H1 (cell line): ENCODE measurements around the gene ACBD4. TPM values are rescaled to one million over a fixed set of nuclear protein-coding genes. Genes with fewer than 3 reads are reported as not detected.

Experiments
- ASH2L ChIP-seq: fragments of 200-600, 300-600 bp; sonication (generic); IDR thresholded peaks from one replicate; pipeline ENCODE4 v1.7.1; 2017; ENCODE audit warnings: low read length
- ATF2 ChIP-seq: IDR thresholded peaks from 2 replicates; pipeline ENCODE4 v1.6.1; 2012; ENCODE audit warnings: low read length, inconsistent platforms
- ATF3 ChIP-seq: IDR thresholded peaks from 2 replicates; pipeline ENCODE4 v1.6.1; 2011; ENCODE audit warnings: low read depth, mild to moderate bottlenecking, low read length; ENCODE audit not compliant: insufficient read depth
- BCL11A ChIP-seq, 2 experiments: IDR thresholded peaks; one replicate each; pipeline ENCODE4 v1.6.1; 2011; ENCODE audit warnings: low read depth in 2 of 2, low read length in 2 of 2, mild to moderate bottlenecking in 2 of 2
- EP300 ChIP-seq, 2 experiments: IDR thresholded peaks; 1 replicate in 1 of 2; 2 replicates in 1 of 2; pipeline ENCODE4 v1.6.1; 2011 to 2012; ENCODE audit warnings: low read depth in 2 of 2, low read length in 2 of 2, mild to moderate bottlenecking in 2 of 2, borderline replicate concordance in 1 of 2, inconsistent platforms in 1 of 2, moderate library complexity in 1 of 2
- EZH2 ChIP-seq: fragments of 200-600 bp; sonication (generic); IDR thresholded peaks from 2 replicates; pipeline ENCODE4 v1.7.1; 2012; ENCODE audit warnings: low read depth, mild to moderate bottlenecking, moderate library complexity, low read length, inconsistent platforms; ENCODE audit not compliant: severe bottlenecking
- HDAC6 ChIP-seq: IDR thresholded peaks from one replicate; pipeline ENCODE4 v1.7.1; 2012; ENCODE audit warnings: low read depth, mild to moderate bottlenecking, inconsistent platforms, low read length, moderate library complexity
- KDM1A ChIP-seq: fragments of 200-600, 300-600 bp; sonication (generic); IDR thresholded peaks from 2 replicates; pipeline ENCODE4 v1.7.1; 2016; ENCODE audit warnings: mild to moderate bottlenecking, low read length, borderline replicate concordance
- KDM4A ChIP-seq: IDR thresholded peaks from one replicate; pipeline ENCODE4 v1.7.1; 2012; ENCODE audit warnings: low read depth, mild to moderate bottlenecking, moderate library complexity, low read length, inconsistent platforms; ENCODE audit not compliant: severe bottlenecking
- RBBP5 ChIP-seq: IDR thresholded peaks from 2 replicates; pipeline ENCODE4 v1.7.1; 2012; ENCODE audit warnings: low read depth, mild to moderate bottlenecking, inconsistent platforms, low read length, moderate library complexity, borderline replicate concordance
- RFX5 ChIP-seq: IDR thresholded peaks from 2 replicates; pipeline ENCODE4 v1.6.1; 2011; ENCODE audit warnings: low read depth, low read length, improper control_type of control experiment, borderline replicate concordance
- SIN3A ChIP-seq, 2 experiments: IDR thresholded peaks in 1 of 2; conservative IDR thresholded peaks in 1 of 2; 2 replicates each; pipeline ENCODE4 v1.6.1; 2011 to 2012; ENCODE audit warnings: low read length in 2 of 2, improper control_type of control experiment in 1 of 2, low read depth in 1 of 2, mild to moderate bottlenecking in 1 of 2
- SIX5 ChIP-seq: IDR thresholded peaks from 2 replicates; pipeline ENCODE4 v1.6.1; 2011; ENCODE audit warnings: mild to moderate bottlenecking, low read depth, low read length
- TAF1 ChIP-seq: IDR thresholded peaks from 2 replicates; pipeline ENCODE4 v1.6.1; 2011; ENCODE audit warnings: mild to moderate bottlenecking, low read depth, low read length
- TAF7 ChIP-seq: optimal IDR thresholded peaks from 2 replicates; pipeline ENCODE3; 2011; ENCODE audit warnings: low read depth, mild to moderate bottlenecking, inconsistent platforms, low read length, moderate library complexity, borderline replicate concordance
- polyA plus RNA-seq, 7 experiments: library from polyadenylated mRNA; depleted of rRNA in 3 of 7; stranded (reverse) in 5 of 7; unstranded in 2 of 7; fragments of >200 nt in 5 of 7; fragments of 200-250 nt in 2 of 7; gene quantifications; 1 replicate in 5 of 7; 2 replicates in 1 of 7; 4 replicates in 1 of 7; pipeline versions ENCODE4 v1.2.1 to v1.2.3, GENCODE V29; 2011 to 2013; ENCODE audit warnings: missing spikeins in 2 of 7, mixed read lengths in 2 of 7
- total RNA-seq: library from RNA; stranded (reverse); fragmentation: NEBNext Ultra II Directional; extraction: Animal tissue kit (Norgen Biotek cat#: 25700); gene quantifications from 2 replicates; pipeline ENCODE4 v1.2.1, GENCODE V29; 2021

The ACBD4 gene
- total and polyA plus RNA-seq, 2 of the 8 experiments (the other 6 are each of a cell fraction or from before 2014, with no cell fraction given): 7.3 to 10.7 TPM

GRCh38 chr17:45143767-45144198 lies 8.3 kb downstream of the ACBD4 start (continued):
- TF ChIP-seq KDM4A: no peak
- TF ChIP-seq RFX5: no peak
- no peak; the same call in 1 of the 2 replicates for TF ChIP-seq RBBP5
- TF ChIP-seq TAF1: 0 out of 2 replicates have a peak, but pooled peaks have one; percentile 5
- no peak for TF ChIP-seq ATF3
- no peak for TF ChIP-seq ATF2
- no peak for TF ChIP-seq SIX5
- TF ChIP-seq BCL11A (IDR thresholded peaks at IDR 0.05; ENCODE audit: low read depth in 2 of 2, low read length in 2 of 2): no peak
- no peak for TF ChIP-seq ASH2L
- TF ChIP-seq EZH2: no peak
- no peak for TF ChIP-seq HDAC6
- TF ChIP-seq SIN3A (conservative IDR thresholded peaks at IDR 0.05 in 1 of 2, IDR thresholded peaks at IDR 0.05 in 1 of 2; ENCODE audit: low read depth in 1 of 2, low read length in 2 of 2): 0 out of 4 replicates have a peak, but pooled peaks of 1 of the 2 experiments have one; percentile 2
- no peak for TF ChIP-seq TAF7
- peak; percentile 98 for TF ChIP-seq KDM1A
- TF ChIP-seq EP300 (IDR thresholded peaks at IDR 0.05; ENCODE audit: borderline replicate concordance in 1 of 2, low read depth in 2 of 2, low read length in 2 of 2): no peak
